ENCODE results near the gene DSCAML1. TPM values are rescaled to one million over a fixed set of nuclear protein-coding genes. Genes with fewer than 3 reads are reported as not detected.

DSCAML1 gene
- total RNA-seq, 1 donor from 2014 or later: 0.95 TPM

DNA sequence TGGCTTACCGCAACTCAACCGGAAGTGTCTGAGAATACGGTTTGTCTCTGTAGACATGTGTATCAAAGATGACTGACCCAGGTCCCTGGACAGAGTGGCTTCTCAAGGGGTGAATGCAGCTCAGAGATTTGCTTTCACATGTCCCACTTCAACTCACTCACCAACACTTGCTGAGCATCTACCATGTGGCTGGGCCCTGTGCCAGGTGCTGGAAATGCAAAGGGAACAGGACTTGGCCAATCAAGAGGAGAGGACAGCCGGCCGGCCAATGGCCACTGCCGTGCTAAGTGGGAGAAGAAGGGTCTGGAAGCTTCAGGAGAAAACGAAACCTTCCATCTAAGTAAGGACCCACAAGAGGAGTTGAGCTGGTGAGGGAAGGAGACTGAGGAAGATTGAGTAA, 318.1 kb downstream of the DSCAML1 start:
- Histone ChIP-seq H3K27ac (no peak overlapping the region), H3K36me3 (no peaks in the 10 kb centered on the region), H3K4me1 (no peaks in the 10 kb centered on the region), H3K4me3 (no peak overlapping the region), H3K9me3 (no peaks in the 10 kb centered on the region), H3K27me3 (ENCODE audit: low read depth) (no peaks in the 10 kb centered on the region)
- no peak for ATAC-seq
- intact Hi-C loops (cut with DNase I): no loop called here
- no peak for DNase-seq
- TF ChIP-seq, protein P1, sequence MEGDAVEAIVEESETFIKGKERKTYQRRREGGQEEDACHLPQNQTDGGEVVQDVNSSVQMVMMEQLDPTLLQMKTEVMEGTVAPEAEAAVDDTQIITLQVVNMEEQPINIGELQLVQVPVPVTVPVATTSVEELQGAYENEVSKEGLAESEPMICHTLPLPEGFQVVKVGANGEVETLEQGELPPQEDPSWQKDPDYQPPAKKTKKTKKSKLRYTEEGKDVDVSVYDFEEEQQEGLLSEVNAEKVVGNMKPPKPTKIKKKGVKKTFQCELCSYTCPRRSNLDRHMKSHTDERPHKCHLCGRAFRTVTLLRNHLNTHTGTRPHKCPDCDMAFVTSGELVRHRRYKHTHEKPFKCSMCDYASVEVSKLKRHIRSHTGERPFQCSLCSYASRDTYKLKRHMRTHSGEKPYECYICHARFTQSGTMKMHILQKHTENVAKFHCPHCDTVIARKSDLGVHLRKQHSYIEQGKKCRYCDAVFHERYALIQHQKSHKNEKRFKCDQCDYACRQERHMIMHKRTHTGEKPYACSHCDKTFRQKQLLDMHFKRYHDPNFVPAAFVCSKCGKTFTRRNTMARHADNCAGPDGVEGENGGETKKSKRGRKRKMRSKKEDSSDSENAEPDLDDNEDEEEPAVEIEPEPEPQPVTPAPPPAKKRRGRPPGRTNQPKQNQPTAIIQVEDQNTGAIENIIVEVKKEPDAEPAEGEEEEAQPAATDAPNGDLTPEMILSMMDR (IDR thresholded peaks at IDR 0.05): no peak

DNA sequence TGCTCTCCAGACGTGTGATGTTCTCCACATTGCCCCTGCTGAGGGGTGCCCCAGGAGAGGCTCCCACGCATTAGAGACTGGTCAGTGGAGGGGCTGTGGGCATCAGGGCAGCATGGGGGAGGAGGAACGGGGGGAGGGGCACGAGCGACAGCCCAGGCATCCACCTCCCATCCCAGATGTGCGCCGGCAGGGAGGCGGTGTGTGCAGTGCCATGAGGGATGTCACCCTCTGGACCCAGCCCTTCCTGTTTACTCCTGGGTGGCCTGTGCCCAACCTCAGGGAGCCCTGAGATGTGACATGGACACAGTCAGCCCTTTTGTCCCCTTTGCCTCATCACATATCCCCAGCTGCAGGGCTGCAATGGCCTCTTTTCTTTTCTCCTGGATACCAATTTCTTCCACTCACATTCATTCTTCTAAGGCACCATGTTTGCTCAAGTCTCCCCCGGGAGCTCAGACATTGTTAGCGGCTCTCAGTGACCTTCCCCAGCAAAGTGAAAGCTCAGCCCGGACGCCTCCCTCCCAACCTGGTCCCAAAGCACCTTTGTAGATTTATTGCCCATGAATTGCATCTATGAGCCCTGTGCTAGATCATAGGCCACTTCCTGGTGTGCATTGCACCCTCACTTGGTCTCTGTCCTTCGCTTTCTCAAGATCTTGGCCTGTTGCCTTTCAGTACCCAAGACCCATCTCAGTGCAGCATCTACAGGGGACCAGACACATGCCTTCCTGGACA, 318.7 kb downstream of the DSCAML1 start:
- intact Hi-C loops (cut with DNase I): no loop called here
- Histone ChIP-seq H3K27me3 (ENCODE audit: low read depth) (no peaks in the 10 kb centered on the region), H3K9me3 (no peaks in the 10 kb centered on the region), H3K27ac (no peak overlapping the region), H3K4me3 (no peak overlapping the region), H3K36me3 (no peaks in the 10 kb centered on the region), H3K4me1 (no peaks in the 10 kb centered on the region)
- ATAC-seq (no peak), DNase-seq (no peak)
- TF ChIP-seq, protein P1 (IDR thresholded peaks at IDR 0.05): no peak

DNA sequence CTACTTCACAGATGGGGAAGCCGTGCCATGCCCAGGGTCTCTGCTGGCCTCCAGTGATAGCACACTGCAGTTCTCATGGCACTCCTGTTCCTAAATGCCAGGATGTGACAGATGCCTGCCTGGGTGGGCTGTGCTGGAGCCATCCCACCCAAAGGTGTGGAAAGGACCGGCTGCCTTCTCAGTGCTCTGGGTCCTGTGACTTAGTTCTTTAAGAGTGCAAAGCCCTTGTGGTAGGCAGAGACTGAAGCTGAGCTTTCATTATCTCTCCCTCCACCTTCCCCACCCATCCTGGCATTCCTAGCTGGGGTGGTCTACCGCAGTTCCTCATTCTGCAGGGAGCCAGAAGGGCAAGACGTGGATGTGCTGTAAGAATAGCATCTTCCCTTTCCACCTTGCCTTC, 319.3 kb downstream of the DSCAML1 start:
- no peak for ATAC-seq
- DNase-seq: no peak
- TF ChIP-seq, protein P1 (IDR thresholded peaks at IDR 0.05): no peak

DNA sequence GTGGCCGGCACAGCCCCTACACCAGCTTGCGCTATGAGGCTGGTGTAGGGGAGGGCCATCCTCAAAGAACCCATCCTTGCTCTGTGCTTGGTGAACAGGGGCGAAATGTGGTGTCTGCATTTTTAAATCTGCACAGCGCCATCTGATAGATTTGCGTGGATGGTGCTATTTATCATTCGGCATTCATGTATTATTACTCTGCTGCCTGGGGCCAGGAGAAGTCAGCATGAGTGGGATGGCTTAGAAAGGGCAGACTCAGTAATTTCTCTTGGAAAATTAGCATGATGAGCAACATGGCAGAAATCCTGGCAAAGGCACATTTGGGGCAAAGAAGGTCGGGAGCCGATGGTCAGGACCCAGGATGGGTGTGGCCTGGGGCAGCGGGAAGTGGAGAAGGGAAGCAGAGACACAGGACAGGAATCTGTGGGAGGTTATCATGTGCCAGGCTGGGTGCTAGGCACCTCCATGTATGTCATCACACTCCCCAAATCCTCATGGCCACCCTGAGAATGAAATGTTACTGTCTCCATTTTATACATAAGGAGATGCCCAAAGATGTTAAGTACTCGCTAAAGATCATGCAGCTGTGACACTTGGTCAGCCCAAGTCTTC, 320.4 kb downstream of the DSCAML1 start:
- no peak for DNase-seq
- no peak overlapping the region for H3K4me3 ChIP-seq
- TF ChIP-seq, protein P1 (IDR thresholded peaks at IDR 0.05): no peak

More for the DNA sequence above, 319.3 kb downstream of the DSCAML1 start:
- Histone ChIP-seq H3K27me3 (ENCODE audit: low read depth) (no peaks in the 10 kb centered on the region), H3K27ac (no peak overlapping the region), H3K4me3 (no peak overlapping the region), H3K4me1 (no peaks in the 10 kb centered on the region), H3K9me3 (no peaks in the 10 kb centered on the region), H3K36me3 (no peaks in the 10 kb centered on the region)
- intact Hi-C loops (cut with DNase I): no loop called here

DNA sequence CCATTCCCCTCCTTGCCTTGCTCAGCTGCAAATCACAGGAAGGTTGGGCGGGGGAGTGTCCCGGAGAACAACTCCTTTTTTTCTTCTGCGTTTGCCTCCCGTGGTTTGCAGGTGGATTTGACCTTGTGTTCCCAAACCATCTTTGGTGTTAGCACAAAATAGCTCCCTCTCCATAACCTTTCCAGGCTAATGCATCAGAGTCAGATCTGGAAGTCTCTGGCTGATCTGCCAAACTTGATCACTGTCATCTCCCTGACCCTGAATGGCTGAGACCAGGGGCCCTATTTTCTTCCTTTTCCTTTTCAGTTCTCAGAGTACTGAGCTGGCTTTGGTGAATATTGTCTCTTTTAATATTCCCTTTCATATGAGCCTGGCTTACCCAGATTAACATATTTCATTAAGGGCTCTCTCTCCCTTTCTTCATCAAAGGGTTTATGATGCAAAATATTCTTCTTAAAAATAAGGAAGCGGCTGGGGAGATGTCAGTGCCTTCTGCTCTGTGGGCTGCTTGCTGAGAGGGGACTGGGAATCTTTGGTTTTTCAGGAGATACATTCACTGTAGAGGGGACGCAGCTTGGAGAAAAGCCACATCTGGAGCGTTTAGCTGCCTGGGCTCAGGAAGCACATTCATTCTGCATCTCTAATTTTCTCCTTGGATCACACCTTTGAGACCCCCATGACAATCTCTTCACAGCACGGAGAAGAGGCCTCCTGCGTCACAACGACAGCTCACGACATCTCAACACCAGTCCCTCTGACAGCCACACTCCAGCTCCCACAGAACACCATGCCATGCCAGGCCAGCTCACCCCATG, 321.1 kb downstream of the DSCAML1 start:
- no peaks in the 10 kb centered on the region for H3K9me3 ChIP-seq
- TF ChIP-seq, protein P1 (IDR thresholded peaks at IDR 0.05): no peak

More for the DNA sequence above, 320.4 kb downstream of the DSCAML1 start:
- no peak for ATAC-seq
- Histone ChIP-seq H3K27me3 (ENCODE audit: low read depth) (no peaks in the 10 kb centered on the region), H3K4me1 (no peaks in the 10 kb centered on the region), H3K9me3 (no peaks in the 10 kb centered on the region), H3K36me3 (no peaks in the 10 kb centered on the region), H3K27ac (no peak overlapping the region)
- intact Hi-C loops (cut with DNase I): no loop called here

More for the DNA sequence above, 321.1 kb downstream of the DSCAML1 start:
- DNase-seq: no peak
- no peaks in the 10 kb centered on the region for H3K36me3 ChIP-seq
- ATAC-seq: no peak
- intact Hi-C loops (cut with DNase I): no loop called here
- no peaks in the 10 kb centered on the region for H3K4me1 ChIP-seq
- no peaks in the 10 kb centered on the region for H3K27me3 ChIP-seq (ENCODE audit: low read depth)
- H3K27ac ChIP-seq: no peak overlapping the region
- no peak overlapping the region for H3K4me3 ChIP-seq

All from lower lobe of right lung (tissue), 2 donors.